ENCODE results near the gene NIPSNAP3A.

- no peak for TF ChIP-seq CTCF (IDR thresholded peaks at IDR 0.05)
- TF ChIP-seq POLR2A (IDR thresholded peaks at IDR 0.05), result no peak
Measured at GRCh38 chr9:104745852-104746251, 1.6 kb upstream of the NIPSNAP3A start.

Data from Peyer's patch (tissue), 4 donors.